SIG-M5 treated with dmso at 0.1 percent for 504 hours (cell line): ENCODE data around the gene DBX2.
"Not testable (repeated sequence)": the region's sequence is repeated elsewhere in the genome, so short reads cannot be mapped to it uniquely, and the experiment has no call there.

Experiments used
- DNase-seq: peaks from one replicate; lab custom pipeline; 2025; ENCODE audit not compliant: unreplicated experiment; lab: John Stamatoyannopoulos, UW

Gene DBX2

DNA sequence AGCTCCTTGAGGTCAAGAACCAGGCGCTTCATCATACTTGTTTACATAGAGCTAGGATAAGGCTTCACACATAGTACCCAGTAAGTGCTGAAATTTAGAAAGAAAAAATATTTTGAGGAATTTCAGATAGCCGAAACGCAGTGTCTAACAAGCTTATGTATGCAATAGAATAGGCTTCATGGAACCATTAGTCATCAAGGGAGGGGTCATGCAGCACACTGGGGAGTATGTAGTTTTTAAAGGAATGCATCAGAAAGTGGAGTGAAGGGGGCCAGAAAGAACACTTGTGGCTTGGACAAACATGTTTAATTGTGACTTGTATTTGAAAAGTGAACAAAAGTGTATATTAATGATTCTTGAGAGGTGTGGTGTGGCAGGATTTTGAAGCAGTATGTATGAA is 38.1 kb downstream of the DBX2 start:
- no peak for DNase-seq

DNA sequence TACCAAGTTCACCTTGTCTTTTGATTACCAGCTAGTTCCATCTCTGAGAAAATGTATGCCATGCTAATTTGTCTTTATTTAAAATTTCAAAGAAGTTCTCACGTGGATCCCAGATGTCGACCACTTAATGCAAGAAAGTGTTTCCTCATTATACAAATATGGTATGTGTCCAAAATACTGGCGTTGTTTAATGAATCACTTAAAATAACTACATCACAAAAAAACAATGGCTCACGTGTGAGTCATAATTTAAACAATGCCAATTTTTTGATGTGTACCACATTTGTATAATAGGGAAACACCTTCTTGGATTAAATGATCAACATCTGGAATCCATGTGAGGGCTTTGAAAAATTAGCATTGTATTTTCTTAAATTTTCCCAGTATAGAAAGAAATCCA is 40.8 kb downstream of the DBX2 start:
- no peak for DNase-seq

DNA sequence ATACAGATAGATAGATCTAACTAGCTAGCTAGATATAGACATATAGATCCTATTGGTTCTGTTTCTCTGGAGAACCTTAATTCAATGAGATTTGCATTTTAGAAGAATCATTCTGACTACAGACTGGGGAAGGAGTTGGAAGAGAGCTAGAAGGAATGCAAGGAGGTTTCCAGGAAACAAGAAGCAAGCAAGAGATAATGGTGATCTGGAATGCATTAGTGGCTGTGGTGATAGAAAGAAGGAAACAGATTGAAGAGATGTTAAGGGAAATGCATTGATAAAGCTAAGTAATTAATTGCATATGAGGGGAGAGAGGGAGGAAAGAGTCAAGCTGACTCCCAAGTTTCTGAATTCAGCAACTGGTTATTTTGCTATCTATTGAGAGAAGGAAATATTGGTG is 42.7 kb downstream of the DBX2 start:
- no peak for DNase-seq

DNA sequence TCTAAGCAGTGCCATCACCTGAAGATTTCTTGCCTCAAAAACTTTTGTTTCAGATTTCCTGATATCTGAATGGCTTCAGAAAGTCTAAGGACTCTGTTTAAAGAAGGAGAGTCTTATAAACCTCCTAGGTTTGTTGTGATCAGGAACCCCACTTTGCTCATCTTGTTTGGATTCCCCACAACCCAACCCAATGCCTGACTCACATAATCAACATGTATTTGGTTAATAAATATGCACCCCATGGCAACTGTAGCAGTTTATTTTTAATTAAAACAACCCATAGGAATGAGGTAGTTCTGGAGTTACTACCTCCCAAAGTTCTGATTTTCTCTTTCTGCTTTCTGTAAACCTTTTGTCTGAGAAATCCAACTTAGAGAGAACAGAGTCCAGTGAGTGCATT is 51.5 kb downstream of the DBX2 start:
- no peak for DNase-seq

DNA sequence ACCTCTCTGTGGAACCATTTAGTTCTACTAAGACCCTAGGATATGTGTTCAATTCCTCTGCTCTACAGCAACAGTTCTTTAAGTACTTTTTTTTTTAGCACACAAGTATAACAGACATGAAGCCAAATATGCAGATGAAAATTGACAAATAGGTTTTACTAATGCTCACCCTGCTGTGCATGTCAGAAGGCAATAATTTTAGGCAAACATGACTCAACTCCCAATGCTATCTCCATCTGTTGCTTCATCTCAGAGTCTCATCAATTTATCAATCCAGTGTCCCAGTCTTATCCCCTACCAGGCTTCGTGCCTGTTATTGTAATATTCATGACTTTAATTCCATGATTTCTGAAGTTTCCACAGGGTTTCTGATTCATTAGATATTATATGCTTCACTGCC is 57.7 kb downstream of the DBX2 start:
- DNase-seq, result no peak

DNA sequence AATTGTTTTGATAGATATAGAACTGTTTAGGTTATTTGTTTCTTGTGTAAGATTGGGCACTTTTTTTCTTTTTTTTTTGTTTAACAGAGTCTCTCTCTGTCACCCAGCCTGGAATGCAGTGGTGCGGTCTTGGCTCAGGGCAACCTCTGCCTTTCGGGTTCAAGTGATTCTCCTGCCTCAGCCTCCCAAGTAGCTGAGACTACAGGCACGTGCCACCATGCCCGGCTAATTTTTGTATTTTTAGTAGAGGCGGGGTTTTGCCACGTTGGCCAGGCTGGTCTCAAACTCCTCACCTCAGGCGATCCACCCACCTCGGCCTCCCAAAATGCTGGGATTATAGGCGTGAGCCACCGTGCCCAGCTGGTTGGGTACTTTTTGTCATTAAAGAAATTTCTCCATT is 66.0 kb downstream of the DBX2 start:
- DNase-seq, result not testable (repeated sequence)

DNA sequence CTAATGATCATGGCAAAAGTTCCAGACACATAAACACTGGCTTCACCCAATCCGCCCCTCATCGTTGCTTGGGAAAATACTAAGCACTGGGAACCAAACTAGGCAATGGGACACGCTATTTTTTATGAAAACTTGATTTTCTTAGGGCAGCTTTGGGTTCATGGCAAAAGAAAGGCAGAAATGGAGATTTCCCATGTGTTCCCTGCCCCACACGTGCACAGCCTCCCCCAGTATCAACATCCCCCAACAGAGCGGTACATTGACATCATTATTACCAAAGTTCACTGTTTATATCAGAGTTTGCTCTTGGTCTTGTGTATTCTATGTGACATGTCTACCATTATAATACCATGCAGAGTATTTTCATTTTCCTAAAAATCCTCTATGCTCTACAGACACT is 71.0 kb downstream of the DBX2 start:
- DNase-seq, result no peak

DNA sequence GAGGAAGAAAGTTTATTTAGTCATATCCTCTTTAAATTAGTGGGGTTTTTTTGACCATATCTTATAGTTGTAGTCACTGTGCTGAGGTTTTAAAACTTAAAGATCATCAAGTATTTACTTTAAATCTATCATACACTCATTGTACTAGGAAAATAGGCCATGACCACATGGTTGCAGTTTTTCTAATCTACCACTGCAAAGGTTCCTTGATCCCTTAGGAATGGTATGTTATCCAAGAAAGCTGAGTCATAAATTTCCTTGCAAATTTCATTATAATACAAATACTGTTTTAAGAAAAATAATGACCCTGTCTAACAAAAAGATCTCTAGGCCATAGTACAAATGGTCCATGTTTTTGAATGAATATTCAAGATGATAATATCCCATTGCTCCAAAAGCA is 74.7 kb downstream of the DBX2 start:
- no peak for DNase-seq

DNA sequence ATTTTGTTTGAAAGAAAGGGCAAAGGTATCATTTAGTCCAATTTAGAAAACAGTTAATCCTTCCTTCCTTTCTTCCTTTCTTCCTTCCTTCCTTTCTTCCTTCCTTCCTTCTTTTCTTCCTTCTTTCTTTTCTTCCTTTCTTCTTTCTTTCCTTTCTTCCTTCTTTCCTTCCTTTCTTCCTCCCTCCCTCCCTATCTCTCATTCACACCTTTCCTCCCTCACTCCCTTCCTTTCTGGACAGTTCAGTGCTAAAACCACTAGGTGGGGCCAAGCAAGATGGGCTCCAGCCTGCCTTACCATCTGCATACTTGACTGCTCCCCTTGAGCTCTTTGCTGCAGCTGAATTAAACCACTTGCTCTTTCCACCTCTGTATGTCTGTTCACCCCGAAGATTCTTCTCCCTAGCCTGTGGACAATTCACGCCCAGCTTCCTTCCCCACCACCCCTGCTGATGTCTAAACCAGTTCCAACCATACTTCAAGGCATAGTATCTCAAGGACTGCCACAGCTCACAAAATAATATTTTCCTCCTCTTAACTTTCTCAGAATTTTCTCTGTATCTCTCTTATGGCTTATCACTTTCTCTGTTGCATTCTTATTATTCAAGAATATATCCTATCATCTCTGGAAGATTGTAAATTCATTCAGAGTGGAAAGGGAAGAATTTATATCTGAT is 78.0 kb downstream of the DBX2 start:
- peak; percentile 16 for DNase-seq

DNA sequence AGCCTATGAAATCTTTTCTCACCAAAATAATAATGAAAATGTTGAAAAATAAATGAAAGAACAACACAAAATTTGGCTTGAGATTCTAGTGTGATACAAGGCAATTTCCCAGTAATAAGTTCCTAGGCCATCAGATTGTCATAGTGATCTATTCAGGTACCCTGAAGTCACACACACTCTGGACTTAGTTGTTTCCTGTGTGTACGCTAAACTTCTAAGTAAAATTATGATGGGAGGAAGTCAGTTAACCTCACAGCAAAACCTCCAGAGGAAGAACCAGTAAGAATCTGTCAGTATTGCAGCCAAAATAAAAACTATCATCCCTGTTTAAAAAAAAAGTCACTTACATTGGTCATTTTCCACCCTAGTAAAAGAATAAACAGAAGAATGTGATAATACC is 81.9 kb downstream of the DBX2 start:
- DNase-seq, result no peak
